A673 (cell line): ENCODE measurements around the gene CPSF7.

Experiments
- EZH2 ChIP-seq: fragments of 200-600 bp; sonication (generic); IDR thresholded peaks from 2 replicates; pipeline ENCODE4 v1.6.1; 2017; ENCODE audit warnings: borderline replicate concordance, low read depth, mild to moderate bottlenecking, mixed read lengths, antibody characterized with exemption, low read length; ENCODE audit not compliant: poor library complexity, severe bottlenecking
- TF ChIP-seq, protein P1 (sequence below): fragments of 300-800, 200-600 bp; sonication (generic); conservative IDR thresholded peaks from 2 replicates; pipeline ENCODE4 v1.5.1; 2017; ENCODE audit warnings: low read depth, mild to moderate bottlenecking, antibody characterized with exemption, low read length, moderate library complexity, mixed read lengths

DNA sequence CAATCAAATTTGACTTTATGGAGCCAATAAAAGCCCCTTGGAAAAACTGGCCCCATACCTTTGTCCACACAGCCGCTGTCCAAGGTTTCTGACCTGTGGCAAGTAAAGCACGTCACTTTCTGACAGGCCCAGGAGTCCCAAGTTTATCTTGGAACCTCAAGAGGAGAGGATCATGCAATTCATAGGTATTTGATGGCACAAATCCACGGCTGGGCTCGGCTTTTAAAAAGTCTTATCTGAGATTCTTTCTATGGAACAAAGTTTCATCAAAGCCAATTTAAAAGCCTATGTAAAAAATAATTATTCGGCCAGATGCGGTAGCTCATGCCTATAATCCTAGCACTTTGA lies 54.0 kb downstream of the CPSF7 start:
- TF ChIP-seq, protein P1, sequence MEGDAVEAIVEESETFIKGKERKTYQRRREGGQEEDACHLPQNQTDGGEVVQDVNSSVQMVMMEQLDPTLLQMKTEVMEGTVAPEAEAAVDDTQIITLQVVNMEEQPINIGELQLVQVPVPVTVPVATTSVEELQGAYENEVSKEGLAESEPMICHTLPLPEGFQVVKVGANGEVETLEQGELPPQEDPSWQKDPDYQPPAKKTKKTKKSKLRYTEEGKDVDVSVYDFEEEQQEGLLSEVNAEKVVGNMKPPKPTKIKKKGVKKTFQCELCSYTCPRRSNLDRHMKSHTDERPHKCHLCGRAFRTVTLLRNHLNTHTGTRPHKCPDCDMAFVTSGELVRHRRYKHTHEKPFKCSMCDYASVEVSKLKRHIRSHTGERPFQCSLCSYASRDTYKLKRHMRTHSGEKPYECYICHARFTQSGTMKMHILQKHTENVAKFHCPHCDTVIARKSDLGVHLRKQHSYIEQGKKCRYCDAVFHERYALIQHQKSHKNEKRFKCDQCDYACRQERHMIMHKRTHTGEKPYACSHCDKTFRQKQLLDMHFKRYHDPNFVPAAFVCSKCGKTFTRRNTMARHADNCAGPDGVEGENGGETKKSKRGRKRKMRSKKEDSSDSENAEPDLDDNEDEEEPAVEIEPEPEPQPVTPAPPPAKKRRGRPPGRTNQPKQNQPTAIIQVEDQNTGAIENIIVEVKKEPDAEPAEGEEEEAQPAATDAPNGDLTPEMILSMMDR, result no peak
- no peak for TF ChIP-seq EZH2
